ENCODE data around the gene VAV2. TPM values are rescaled to one million over a fixed set of nuclear protein-coding genes. Genes with fewer than 3 reads are reported as not detected.

VAV2 gene
- total and polyA plus RNA-seq, 5 donors from 2014 or later = 0.24 to 0.67 (median 0.37) TPM; not detected in 1

- H3K27ac ChIP-seq (ENCODE audit: insufficient read depth, low read length, poor library complexity, severe bottlenecking) = no peak overlapping the region
- H3K9me3 ChIP-seq (ENCODE audit: control insufficient read depth in 2 of 2, low read length in 2 of 2) = no peaks in the 10 kb centered on the region
- Mint-ChIP-seq H3K36me3 (no peaks in the 10 kb centered on the region), H3K9me3 (no peaks in the 10 kb centered on the region), H3K27me3 (no peaks in the 10 kb centered on the region), H3K4me1 (no peaks in the 10 kb centered on the region), H3K27ac (no peak overlapping the region), H3K4me3 (no peak overlapping the region)
- H3K4me3 ChIP-seq (ENCODE audit: low read depth, low read length) = no peak overlapping the region
- no peak for DNase-seq
- ATAC-seq (ENCODE audit: low read depth in 2 of 2) = no peak
- no peaks in the 10 kb centered on the region for H3K27me3 ChIP-seq (ENCODE audit: control insufficient read depth, insufficient read depth, low read length)
- no peaks in the 10 kb centered on the region for H3K36me3 ChIP-seq (ENCODE audit: control insufficient read depth, insufficient read depth, low read length)
- no peaks in the 10 kb centered on the region for H3K4me1 ChIP-seq (ENCODE audit: control insufficient read depth, insufficient read depth, low read length, poor library complexity, severe bottlenecking)
Measured at GRCh38 chr9:133946840-133947486, 45.2 kb downstream of the VAV2 start.

- H3K9me3 Mint-ChIP-seq = no peaks in the 10 kb centered on the region
- no peak for DNase-seq
- H3K36me3 Mint-ChIP-seq = no peaks in the 10 kb centered on the region
- Histone ChIP-seq H3K4me1 (ENCODE audit: control insufficient read depth, insufficient read depth, low read length, poor library complexity, severe bottlenecking) (no peaks in the 10 kb centered on the region), H3K36me3 (ENCODE audit: control insufficient read depth, insufficient read depth, low read length) (no peaks in the 10 kb centered on the region), H3K27ac (ENCODE audit: insufficient read depth, low read length, poor library complexity, severe bottlenecking) (no peak overlapping the region), H3K9me3 (ENCODE audit: control insufficient read depth in 2 of 2, low read length in 2 of 2) (no peaks in the 10 kb centered on the region), H3K4me3 (ENCODE audit: low read depth, low read length) (no peak overlapping the region), H3K27me3 (ENCODE audit: control insufficient read depth, insufficient read depth, low read length) (no peaks in the 10 kb centered on the region)
- H3K27ac Mint-ChIP-seq = no peak overlapping the region
- no peaks in the 10 kb centered on the region for H3K27me3 Mint-ChIP-seq
- no peak overlapping the region for H3K4me3 Mint-ChIP-seq
- H3K4me1 Mint-ChIP-seq = no peaks in the 10 kb centered on the region
- ATAC-seq (ENCODE audit: low read depth in 2 of 2) = no peak
Measured at GRCh38 chr9:133945977-133946753, 46.0 kb downstream of the VAV2 start.

- Mint-ChIP-seq H3K36me3 (no peaks in the 10 kb centered on the region), H3K27me3 (no peaks in the 10 kb centered on the region), H3K27ac (no peak overlapping the region), H3K4me1 (no peaks in the 10 kb centered on the region), H3K9me3 (no peaks in the 10 kb centered on the region), H3K4me3 (no peak overlapping the region)
- Histone ChIP-seq H3K4me3 (ENCODE audit: low read depth, low read length) (no peak overlapping the region), H3K9me3 (ENCODE audit: control insufficient read depth in 2 of 2, low read length in 2 of 2) (no peaks in the 10 kb centered on the region), H3K36me3 (ENCODE audit: control insufficient read depth, insufficient read depth, low read length) (no peaks in the 10 kb centered on the region), H3K27me3 (ENCODE audit: control insufficient read depth, insufficient read depth, low read length) (no peaks in the 10 kb centered on the region), H3K27ac (ENCODE audit: insufficient read depth, low read length, poor library complexity, severe bottlenecking) (no peak overlapping the region), H3K4me1 (ENCODE audit: control insufficient read depth, insufficient read depth, low read length, poor library complexity, severe bottlenecking) (no peaks in the 10 kb centered on the region)
- DNase-seq (no peak), ATAC-seq (ENCODE audit: low read depth in 2 of 2) (peak in 1 of 2 donors; percentile 32)
Measured at GRCh38 chr9:133945314-133945975, 46.7 kb downstream of the VAV2 start.

GRCh38 chr9:133944746-133945135, 47.4 kb downstream of the VAV2 start:
- H3K27ac ChIP-seq (ENCODE audit: insufficient read depth, low read length, poor library complexity, severe bottlenecking) = no peak overlapping the region
- no peak overlapping the region for H3K27ac Mint-ChIP-seq
- H3K4me1 Mint-ChIP-seq = no peaks in the 10 kb centered on the region
- no peak overlapping the region for H3K4me3 Mint-ChIP-seq
- DNase-seq (no peak), ATAC-seq (ENCODE audit: low read depth in 2 of 2) (no peak)
- H3K36me3 Mint-ChIP-seq = no peaks in the 10 kb centered on the region
- no peaks in the 10 kb centered on the region for H3K27me3 Mint-ChIP-seq
- H3K4me1 ChIP-seq (ENCODE audit: control insufficient read depth, insufficient read depth, low read length, poor library complexity, severe bottlenecking) = no peaks in the 10 kb centered on the region
- no peaks in the 10 kb centered on the region for H3K9me3 Mint-ChIP-seq
- no peak overlapping the region for H3K4me3 ChIP-seq (ENCODE audit: low read depth, low read length)
- H3K27me3 ChIP-seq (ENCODE audit: control insufficient read depth, insufficient read depth, low read length) = no peaks in the 10 kb centered on the region
- no peaks in the 10 kb centered on the region for H3K9me3 ChIP-seq (ENCODE audit: control insufficient read depth in 2 of 2, low read length in 2 of 2)
- no peaks in the 10 kb centered on the region for H3K36me3 ChIP-seq (ENCODE audit: control insufficient read depth, insufficient read depth, low read length)

GRCh38 chr9:133943781-133944745, 48.1 kb downstream of the VAV2 start:
- Histone ChIP-seq H3K4me3 (ENCODE audit: low read depth, low read length) (no peak overlapping the region), H3K4me1 (ENCODE audit: control insufficient read depth, insufficient read depth, low read length, poor library complexity, severe bottlenecking) (no peaks in the 10 kb centered on the region), H3K36me3 (ENCODE audit: control insufficient read depth, insufficient read depth, low read length) (no peaks in the 10 kb centered on the region), H3K9me3 (ENCODE audit: control insufficient read depth in 2 of 2, low read length in 2 of 2) (no peaks in the 10 kb centered on the region), H3K27ac (ENCODE audit: insufficient read depth, low read length, poor library complexity, severe bottlenecking) (no peak overlapping the region), H3K27me3 (ENCODE audit: control insufficient read depth, insufficient read depth, low read length) (no peaks in the 10 kb centered on the region)
- H3K4me1 Mint-ChIP-seq = no peaks in the 10 kb centered on the region
- no peaks in the 10 kb centered on the region for H3K27me3 Mint-ChIP-seq
- no peak for DNase-seq
- H3K9me3 Mint-ChIP-seq = no peaks in the 10 kb centered on the region
- no peak for ATAC-seq (ENCODE audit: low read depth in 2 of 2)
- no peak overlapping the region for H3K27ac Mint-ChIP-seq
- H3K36me3 Mint-ChIP-seq = no peaks in the 10 kb centered on the region
- H3K4me3 Mint-ChIP-seq = no peak overlapping the region

- Histone ChIP-seq H3K9me3 (ENCODE audit: control insufficient read depth in 2 of 2, low read length in 2 of 2) (no peaks in the 10 kb centered on the region), H3K36me3 (ENCODE audit: control insufficient read depth, insufficient read depth, low read length) (no peaks in the 10 kb centered on the region), H3K27ac (ENCODE audit: insufficient read depth, low read length, poor library complexity, severe bottlenecking) (no peak overlapping the region), H3K4me1 (ENCODE audit: control insufficient read depth, insufficient read depth, low read length, poor library complexity, severe bottlenecking) (no peaks in the 10 kb centered on the region), H3K4me3 (ENCODE audit: low read depth, low read length) (no peak overlapping the region), H3K27me3 (ENCODE audit: control insufficient read depth, insufficient read depth, low read length) (no peaks in the 10 kb centered on the region)
- H3K27me3 Mint-ChIP-seq = no peaks in the 10 kb centered on the region
- no peaks in the 10 kb centered on the region for H3K4me1 Mint-ChIP-seq
- ATAC-seq (ENCODE audit: low read depth in 2 of 2) = no peak
- H3K36me3 Mint-ChIP-seq = no peaks in the 10 kb centered on the region
- DNase-seq = no peak
- no peak overlapping the region for H3K4me3 Mint-ChIP-seq
- no peaks in the 10 kb centered on the region for H3K9me3 Mint-ChIP-seq
- H3K27ac Mint-ChIP-seq = no peak overlapping the region
Measured at GRCh38 chr9:133943036-133943780, 48.9 kb downstream of the VAV2 start.

All from CD4-positive, CD25-positive, alpha-beta regulatory T cell (primary cell).